Endothelial cell of umbilical vein (primary cell): Measurements from ENCODE around the gene CSMD2.

Experiments
- CTCF ChIP-seq, 2 donors: IDR thresholded peaks; 1 replicate in 1 of 2; 2 replicates in 1 of 2; pipeline ENCODE4 v1.5.1; 2011; ENCODE audit warnings: low read length in 2 of 2, mild to moderate bottlenecking in 2 of 2, moderate library complexity in 2 of 2, control low read depth in 1 of 2, inconsistent platforms in 1 of 2, low read depth in 1 of 2; ENCODE audit not compliant: insufficient read depth in 1 of 2; ENCODE audit errors: extremely low read depth in 1 of 2
- EZH2 ChIP-seq: IDR thresholded peaks from 2 replicates; pipeline ENCODE4 v1.6.1; 2012; ENCODE audit warnings: borderline replicate concordance, low read depth, mild to moderate bottlenecking, moderate library complexity, low read length, inconsistent platforms; ENCODE audit not compliant: severe bottlenecking
- JUN ChIP-seq: IDR thresholded peaks from 2 replicates; pipeline ENCODE4 v1.6.1; 2011; ENCODE audit warnings: borderline replicate concordance, low read depth; ENCODE audit not compliant: insufficient read length, insufficient read depth
- POLR2A ChIP-seq: IDR thresholded peaks from 2 replicates; pipeline ENCODE4 v1.6.1; 2012; ENCODE audit warnings: low read depth, mild to moderate bottlenecking, control low read depth, low read length
- POLR2AphosphoS5 ChIP-seq: IDR thresholded peaks from 2 replicates; pipeline ENCODE4 v1.6.1; 2012; ENCODE audit warnings: low read depth, mild to moderate bottlenecking, control low read depth, low read length, moderate library complexity; ENCODE audit not compliant: insufficient read depth

- TF ChIP-seq EZH2, result no peak
- TF ChIP-seq CTCF (IDR thresholded peaks at IDR 0.05; ENCODE audit: extremely low read depth in 1 of 2, insufficient read depth in 1 of 2, low read depth in 1 of 2, low read length in 2 of 2), result no peak
- no peak for TF ChIP-seq POLR2AphosphoS5
- no peak for TF ChIP-seq JUN
- no peak for TF ChIP-seq POLR2A
Observed at GRCh38 chr1:34050709-34051485, 114.1 kb downstream of the CSMD2 start.
